NOMO-1 treated with dmso at 0.1 percent for 144 hours (cell line): ENCODE data around the gene DCP1B.
"Not testable (repeated sequence)": the region's sequence is repeated elsewhere in the genome, so short reads cannot be mapped to it uniquely, and the experiment has no call there.

Source experiments
- DNase-seq: peaks from one replicate; lab custom pipeline; 2025; ENCODE audit not compliant: unreplicated experiment; lab: John Stamatoyannopoulos, UW

The DCP1B gene

DNA sequence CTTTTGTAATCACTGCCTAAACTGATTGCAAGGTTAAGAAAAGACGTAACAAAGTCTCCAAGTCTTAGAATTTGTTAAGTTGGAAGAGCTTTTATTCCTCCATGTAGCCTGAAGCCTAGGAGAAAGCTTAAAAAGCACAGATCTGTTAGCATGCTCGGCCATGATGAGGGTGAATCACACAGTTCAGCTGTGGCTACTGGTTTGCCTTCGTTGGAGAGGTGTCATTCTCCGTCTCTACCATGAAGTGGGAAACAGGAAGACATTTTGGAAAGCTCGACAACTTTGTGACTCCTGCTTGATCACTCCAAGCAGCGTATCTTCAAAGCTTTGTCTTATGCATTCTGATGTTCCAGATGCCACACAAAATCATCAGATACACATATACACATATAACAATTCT is 27.1 kb downstream of the DCP1B start:
- DNase-seq, result no peak

DNA sequence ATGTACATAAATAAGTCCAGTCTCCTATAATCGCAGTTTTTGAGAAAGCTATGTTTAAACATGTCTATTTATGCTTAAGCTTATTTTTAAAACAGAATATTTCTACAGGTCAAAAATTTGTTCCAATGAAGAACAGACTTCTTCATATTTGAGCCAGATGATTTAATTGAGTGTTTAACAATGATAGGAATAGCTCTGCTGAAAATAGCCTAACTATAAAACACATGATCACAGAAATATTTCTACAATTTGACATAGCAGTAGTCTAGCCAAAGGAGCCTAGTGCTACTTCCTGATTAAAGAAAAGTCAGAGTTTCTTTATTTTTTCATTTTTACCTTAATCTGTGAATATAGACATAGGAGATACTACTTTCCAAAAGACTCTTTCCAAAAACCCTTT is 29.4 kb downstream of the DCP1B start:
- no peak for DNase-seq

GRCh38 chr12:1972856-1973317 is 31.4 kb downstream of the DCP1B start:
- no peak for DNase-seq

- DNase-seq, result no peak
These were observed 32.0 kb downstream of the DCP1B start for GRCh38 chr12:1972260-1972659.

DNA sequence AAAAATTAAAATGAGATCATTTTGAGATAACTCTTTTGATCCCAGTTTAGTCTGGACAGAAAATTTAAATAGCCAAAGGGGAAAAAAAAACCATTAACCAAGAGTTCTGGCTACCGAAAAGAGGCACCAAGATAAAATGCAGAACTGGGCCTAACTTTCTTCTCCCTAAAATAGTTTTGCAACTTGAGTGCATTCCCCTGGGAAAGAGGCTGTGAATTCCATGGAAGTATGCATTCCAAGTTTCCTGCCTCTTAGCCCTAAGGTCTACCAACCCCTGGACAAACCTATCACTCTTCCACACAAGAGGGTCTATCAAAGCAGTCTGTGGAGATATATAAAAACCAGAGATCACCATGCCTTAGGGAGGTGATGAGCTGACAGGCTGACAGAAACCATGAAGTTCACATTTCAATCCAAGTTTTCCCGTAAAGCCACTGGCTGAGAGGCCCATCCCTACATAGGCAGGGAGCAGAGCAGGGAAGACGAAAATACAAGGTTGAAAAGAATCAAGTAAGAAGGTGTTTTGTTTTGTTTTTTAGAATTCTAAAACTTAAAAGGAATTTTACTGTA is 33.8 kb downstream of the DCP1B start:
- DNase-seq, result no peak

- DNase-seq, result no peak
These were observed 37.6 kb downstream of the DCP1B start for GRCh38 chr12:1966561-1967226.

GRCh38 chr12:1965916-1966315 is 38.3 kb downstream of the DCP1B start:
- no peak for DNase-seq

DNA sequence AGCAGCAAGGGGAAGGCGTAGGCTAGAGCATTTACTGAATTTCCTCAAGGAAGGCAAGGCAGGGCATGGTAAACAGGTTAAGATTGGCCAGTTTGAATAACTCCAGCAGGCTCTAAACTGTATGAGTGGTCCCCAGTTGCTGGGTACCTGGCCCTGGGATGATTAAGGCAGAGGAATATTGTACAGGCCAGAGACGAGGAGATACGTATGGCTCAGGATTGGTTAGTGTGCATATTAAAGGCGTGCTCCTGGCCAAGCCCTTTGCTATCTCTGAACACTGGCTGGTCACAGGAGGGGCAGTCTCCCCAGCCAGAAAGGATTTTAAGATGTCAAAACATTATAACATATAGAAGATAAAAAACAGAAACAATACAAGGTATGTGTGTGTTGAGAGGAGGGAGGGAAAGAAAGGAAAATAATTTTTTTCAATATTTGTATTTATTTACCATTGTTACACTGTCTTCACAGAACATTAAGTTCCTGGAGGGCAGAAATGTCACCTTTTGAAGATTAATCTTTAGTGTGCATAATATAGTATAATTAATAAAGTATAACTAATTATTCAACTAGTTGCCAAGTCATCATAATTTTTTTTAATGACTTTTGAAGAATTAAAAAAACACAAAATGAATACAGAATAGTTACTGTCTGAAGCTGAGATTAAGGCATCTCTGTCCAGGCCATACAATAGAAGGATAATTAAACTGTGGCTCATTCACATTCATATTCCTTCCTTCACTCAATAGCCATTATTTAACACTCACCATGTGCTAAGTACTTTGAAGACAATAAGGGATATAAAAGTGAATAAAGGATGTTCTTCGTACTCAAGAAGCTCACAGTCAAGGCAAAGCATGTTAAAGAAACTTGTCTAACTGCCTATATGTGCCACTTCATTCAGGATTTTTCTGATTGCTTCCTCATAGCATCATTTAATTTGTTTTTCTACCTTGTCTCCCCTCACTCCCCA is 41.9 kb downstream of the DCP1B start:
- no peak for DNase-seq

GRCh38 chr12:1956716-1957115 is 47.5 kb downstream of the DCP1B start:
- no peak for DNase-seq

GRCh38 chr12:1949771-1950470 is 54.3 kb downstream of the DCP1B start:
- no peak for DNase-seq

DNA sequence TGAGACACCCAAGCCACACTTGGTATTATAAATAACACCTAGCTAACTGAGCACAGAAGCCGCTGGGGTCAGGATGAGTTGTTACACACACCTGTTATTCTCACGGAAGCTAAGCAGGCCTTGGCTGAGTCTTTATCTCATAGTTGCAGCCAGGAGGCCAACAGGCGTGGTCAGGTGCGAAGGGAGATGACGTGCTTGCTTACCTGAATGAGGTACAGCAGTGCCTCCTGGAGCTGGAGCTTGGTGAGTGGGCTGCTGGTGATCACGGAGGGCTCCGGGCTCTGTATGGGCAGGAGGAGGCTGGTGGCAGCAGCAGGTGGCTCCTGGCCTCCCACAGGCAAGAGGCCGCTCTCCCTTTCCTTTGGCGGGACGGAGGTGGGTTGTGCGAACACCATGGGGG is 55.4 kb downstream of the DCP1B start:
- no peak for DNase-seq

- no peak for DNase-seq
These were observed 57.2 kb downstream of the DCP1B start for GRCh38 chr12:1947081-1947480.

DNA sequence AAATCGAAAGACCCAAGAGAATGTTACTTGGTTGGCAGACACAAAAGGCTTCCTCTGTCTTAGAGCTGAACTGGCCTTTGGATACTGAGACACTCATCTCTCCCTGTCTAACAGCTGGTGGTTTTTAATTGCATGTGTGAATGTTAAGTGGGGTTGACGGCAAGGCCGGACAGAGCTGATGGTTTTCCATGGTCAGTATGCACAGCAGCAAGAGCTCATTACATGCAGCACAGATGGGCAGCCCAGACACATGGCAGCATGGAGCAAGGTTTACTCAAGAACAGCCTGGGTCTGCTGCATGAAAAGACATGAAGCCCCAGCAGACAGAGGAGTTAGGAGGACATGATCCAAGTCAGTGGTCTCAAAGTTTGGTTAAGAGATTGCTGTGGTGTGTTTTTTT is 58.0 kb downstream of the DCP1B start:
- DNase-seq, result no peak

- not testable (repeated sequence) for DNase-seq
These were observed 58.8 kb downstream of the DCP1B start for GRCh38 chr12:1945502-1945901.

DNA sequence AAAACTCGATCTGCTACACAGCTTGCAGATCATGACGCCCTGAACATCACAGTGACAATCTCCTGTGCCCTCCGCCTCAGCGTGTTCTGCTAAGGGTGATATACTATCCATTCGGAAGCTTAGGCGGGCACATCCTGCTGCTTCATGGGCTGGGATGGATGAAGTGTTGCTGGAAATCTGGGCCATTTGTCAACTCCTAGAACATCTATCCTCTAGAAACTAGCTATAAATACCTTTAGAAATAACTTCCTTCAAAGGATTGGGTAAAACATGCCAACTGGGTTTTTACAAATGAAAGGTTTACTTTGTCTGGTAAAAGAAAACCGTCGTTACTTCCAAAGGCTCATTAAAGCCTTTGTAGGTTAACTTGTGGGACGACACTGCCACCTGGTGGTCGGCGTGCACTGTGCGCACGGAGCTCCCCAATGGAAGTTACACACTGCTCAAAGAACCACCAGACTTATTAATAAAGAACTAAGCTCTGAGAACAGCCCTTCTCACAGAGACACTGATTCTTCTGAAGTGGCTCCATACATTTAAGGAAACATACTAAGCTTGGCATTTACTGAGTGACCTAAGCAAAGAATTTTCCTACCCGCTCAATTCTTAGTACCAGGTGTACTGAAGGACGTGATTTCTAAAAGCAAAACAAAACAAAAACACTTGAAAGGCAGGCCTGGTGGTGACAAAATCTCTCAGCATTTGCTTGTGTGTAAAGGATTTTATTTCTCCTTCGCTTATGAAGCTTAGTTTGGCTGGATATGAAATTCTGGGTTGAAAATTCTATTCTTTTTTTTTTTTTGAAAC is 64.3 kb downstream of the DCP1B start:
- peak; percentile 66 for DNase-seq

DNA sequence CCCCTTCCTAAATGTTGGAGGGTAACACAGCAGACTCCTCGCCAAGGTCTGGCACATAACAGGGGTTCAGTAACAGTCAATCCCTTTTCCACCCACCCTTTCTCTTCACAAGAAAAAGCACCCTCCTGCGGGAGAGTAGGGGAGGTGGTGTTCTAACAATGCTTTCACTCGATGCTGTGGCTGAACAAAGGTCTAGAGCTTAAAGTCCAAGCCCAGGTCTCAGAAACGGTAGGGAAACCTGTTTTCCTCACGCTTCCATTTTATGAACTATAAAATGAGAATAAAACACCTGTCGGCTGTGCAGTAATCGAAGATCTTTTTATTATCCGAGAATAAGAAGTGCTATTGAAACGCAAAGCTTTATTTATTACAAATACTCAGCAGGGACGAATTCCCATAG is 64.9 kb downstream of the DCP1B start:
- no peak for DNase-seq

GRCh38 chr12:1937481-1938224 is 66.6 kb downstream of the DCP1B start:
- no peak for DNase-seq

DNA sequence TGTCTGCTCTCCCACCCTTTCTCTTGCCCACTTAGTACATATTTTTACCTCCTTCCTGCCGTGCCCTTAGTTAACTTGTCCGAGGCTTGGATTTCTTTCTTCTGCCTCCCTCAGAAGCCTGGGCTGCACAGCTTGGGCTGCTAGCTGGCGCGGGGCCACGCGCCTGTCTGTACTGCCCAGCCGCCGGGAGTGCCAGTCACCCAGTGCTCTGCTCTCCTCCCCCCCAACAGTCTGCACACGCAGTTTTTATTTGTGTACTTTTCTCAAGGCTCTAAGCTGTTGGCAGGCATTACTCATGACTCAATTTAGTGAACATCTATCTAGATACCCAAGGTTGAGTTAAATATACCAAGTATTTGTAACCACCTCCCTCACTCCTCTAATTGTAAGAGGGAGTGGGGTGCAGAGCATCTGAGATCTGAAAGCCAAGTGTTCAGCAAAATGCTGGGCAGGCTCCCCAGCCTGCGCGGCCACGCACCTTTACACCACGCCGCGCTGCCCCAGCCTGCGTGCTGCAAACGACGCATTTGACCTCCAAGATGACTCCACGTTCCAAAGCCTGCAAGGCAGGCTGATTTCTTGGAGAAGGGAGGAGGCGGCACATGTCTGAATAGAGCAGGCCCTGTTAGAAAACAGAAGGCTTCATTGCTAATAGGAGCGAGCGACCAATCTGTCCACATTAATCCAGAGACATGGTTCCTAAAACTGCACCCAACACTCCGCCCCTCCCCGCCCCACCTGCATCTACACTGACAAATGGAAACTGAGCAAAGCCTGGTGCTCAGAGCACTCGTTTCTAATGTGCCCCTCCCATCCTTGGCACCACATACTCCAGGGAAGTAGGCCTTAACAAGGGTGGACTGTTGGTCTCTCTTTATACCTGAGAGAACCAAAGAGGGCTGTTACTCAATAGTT is 67.6 kb downstream of the DCP1B start:
- no peak for DNase-seq
